ENCODE data around the gene CYP3A4. TPM values are rescaled to one million over a fixed set of nuclear protein-coding genes. Genes with fewer than 3 reads are reported as not detected.
"Not testable (repeated sequence)": the region's sequence is repeated elsewhere in the genome, so short reads cannot be mapped to it uniquely, and the experiment has no call there.

CYP3A4 gene
- total and polyA plus RNA-seq, 2 donors = 0.79 TPM; not detected in 1

- no peak for DNase-seq (ENCODE audit: extremely low spot score)
- 58% methylated on average over 3 of the region's 3 CpGs for WGBS
- H3K4me3 ChIP-seq (ENCODE audit: low read depth, low read length) = no peak overlapping the region
Measured at GRCh38 chr7:99786726-99787335, 2.8 kb upstream of the CYP3A4 start.

GRCh38 chr7:99785654-99786053 lies 1.7 kb upstream of the CYP3A4 start:
- H3K4me1 ChIP-seq (ENCODE audit: insufficient read depth); H3K4me3 ChIP-seq (ENCODE audit: low read depth, low read length); H3K36me3 ChIP-seq (ENCODE audit: insufficient read depth); H3K27ac ChIP-seq (ENCODE audit: low read depth); DNase-seq (ENCODE audit: extremely low spot score): not testable (repeated sequence)
- WGBS = 74% methylated on average over 3 of the region's 3 CpGs

More at GRCh38 chr7:99786726-99787335, 2.8 kb upstream of the CYP3A4 start:
- no peaks in the 10 kb centered on the region for H3K36me3 ChIP-seq (ENCODE audit: insufficient read depth)
- no peaks in the 10 kb centered on the region for H3K4me1 ChIP-seq (ENCODE audit: insufficient read depth)
- no peak overlapping the region for H3K27ac ChIP-seq (ENCODE audit: low read depth)

- DNase-seq (ENCODE audit: extremely low spot score) = no peak
- no peak overlapping the region for H3K4me3 ChIP-seq (ENCODE audit: low read depth, low read length)
- 67% methylated on average over 5 of the region's 5 CpGs for WGBS
- H3K36me3 ChIP-seq (ENCODE audit: insufficient read depth) = no peaks in the 10 kb centered on the region
- H3K4me1 ChIP-seq (ENCODE audit: insufficient read depth) = no peaks in the 10 kb centered on the region
- no peak overlapping the region for H3K27ac ChIP-seq (ENCODE audit: low read depth)
Measured at GRCh38 chr7:99782012-99782953, 1.7 kb downstream of the CYP3A4 start.

GRCh38 chr7:99780588-99780987 lies 3.4 kb downstream of the CYP3A4 start:
- 80% methylated on average over 1 of the region's 1 CpG for WGBS
- H3K4me3 ChIP-seq (ENCODE audit: low read depth, low read length) = no peak overlapping the region
- no peak for DNase-seq (ENCODE audit: extremely low spot score)

GRCh38 chr7:99779949-99780348 lies 4.0 kb downstream of the CYP3A4 start:
- Histone ChIP-seq H3K4me3 (ENCODE audit: low read depth, low read length) (no peak overlapping the region), H3K4me1 (ENCODE audit: insufficient read depth) (no peaks in the 10 kb centered on the region), H3K36me3 (ENCODE audit: insufficient read depth) (no peaks in the 10 kb centered on the region), H3K27ac (ENCODE audit: low read depth) (no peak overlapping the region)
- WGBS = 80% methylated on average over 3 of the region's 3 CpGs
- no peak for DNase-seq (ENCODE audit: extremely low spot score)

More at GRCh38 chr7:99780588-99780987, 3.4 kb downstream of the CYP3A4 start:
- Histone ChIP-seq H3K27ac (ENCODE audit: low read depth) (no peak overlapping the region), H3K4me1 (ENCODE audit: insufficient read depth) (no peaks in the 10 kb centered on the region), H3K36me3 (ENCODE audit: insufficient read depth) (no peaks in the 10 kb centered on the region)

GRCh38 chr7:99778880-99779279 lies 5.1 kb downstream of the CYP3A4 start:
- WGBS = 81% methylated on average over 5 of the region's 5 CpGs
- Histone ChIP-seq H3K27ac (ENCODE audit: low read depth) (no peak overlapping the region), H3K36me3 (ENCODE audit: insufficient read depth) (no peaks in the 10 kb centered on the region), H3K4me3 (ENCODE audit: low read depth, low read length) (no peak overlapping the region), H3K4me1 (ENCODE audit: insufficient read depth) (no peaks in the 10 kb centered on the region)
- no peak for DNase-seq (ENCODE audit: extremely low spot score)

- not testable (repeated sequence) for DNase-seq (ENCODE audit: extremely low spot score); H3K4me3 ChIP-seq (ENCODE audit: low read depth, low read length); H3K36me3 ChIP-seq (ENCODE audit: insufficient read depth); H3K4me1 ChIP-seq (ENCODE audit: insufficient read depth); H3K27ac ChIP-seq (ENCODE audit: low read depth)
- WGBS = 70% methylated on average over 1 of the region's 1 CpG
Measured at GRCh38 chr7:99773395-99773794, 10.6 kb downstream of the CYP3A4 start.

GRCh38 chr7:99772565-99772964 lies 11.4 kb downstream of the CYP3A4 start:
- H3K4me1 ChIP-seq (ENCODE audit: insufficient read depth) = no peaks in the 10 kb centered on the region
- DNase-seq (ENCODE audit: extremely low spot score) = no peak
- H3K27ac ChIP-seq (ENCODE audit: low read depth) = no peak overlapping the region
- H3K36me3 ChIP-seq (ENCODE audit: insufficient read depth) = no peaks in the 10 kb centered on the region
- 80% methylated on average over 1 of the region's 1 CpG for WGBS
- no peak overlapping the region for H3K4me3 ChIP-seq (ENCODE audit: low read depth, low read length)

GRCh38 chr7:99769494-99769893 lies 14.5 kb downstream of the CYP3A4 start:
- not testable (repeated sequence) for H3K36me3 ChIP-seq (ENCODE audit: insufficient read depth); H3K4me3 ChIP-seq (ENCODE audit: low read depth, low read length); H3K27ac ChIP-seq (ENCODE audit: low read depth); H3K4me1 ChIP-seq (ENCODE audit: insufficient read depth); DNase-seq (ENCODE audit: extremely low spot score)
- WGBS = 90% methylated on average over 3 of the region's 3 CpGs

GRCh38 chr7:99768471-99768870 lies 15.5 kb downstream of the CYP3A4 start:
- H3K27ac ChIP-seq (ENCODE audit: low read depth) = no peak overlapping the region
- no peak overlapping the region for H3K4me3 ChIP-seq (ENCODE audit: low read depth, low read length)
- H3K4me1 ChIP-seq (ENCODE audit: insufficient read depth) = no peaks in the 10 kb centered on the region
- DNase-seq (ENCODE audit: extremely low spot score) = no peak
- WGBS = 88% methylated on average over 2 of the region's 2 CpGs
- H3K36me3 ChIP-seq (ENCODE audit: insufficient read depth) = no peaks in the 10 kb centered on the region

GRCh38 chr7:99767662-99768061 lies 16.3 kb downstream of the CYP3A4 start:
- WGBS = 45% methylated on average over 1 of the region's 1 CpG
- no peak overlapping the region for H3K27ac ChIP-seq (ENCODE audit: low read depth)
- H3K4me1 ChIP-seq (ENCODE audit: insufficient read depth) = no peaks in the 10 kb centered on the region
- H3K36me3 ChIP-seq (ENCODE audit: insufficient read depth) = no peaks in the 10 kb centered on the region
- no peak overlapping the region for H3K4me3 ChIP-seq (ENCODE audit: low read depth, low read length)
- no peak for DNase-seq (ENCODE audit: extremely low spot score)

- no peak for DNase-seq (ENCODE audit: extremely low spot score)
- H3K27ac ChIP-seq (ENCODE audit: low read depth) = no peak overlapping the region
- WGBS = 65% methylated on average over 3 of the region's 3 CpGs
- H3K4me1 ChIP-seq (ENCODE audit: insufficient read depth) = no peaks in the 10 kb centered on the region
- H3K4me3 ChIP-seq (ENCODE audit: low read depth, low read length) = no peak overlapping the region
- no peaks in the 10 kb centered on the region for H3K36me3 ChIP-seq (ENCODE audit: insufficient read depth)
Measured at GRCh38 chr7:99766484-99767099, 17.4 kb downstream of the CYP3A4 start.

- Histone ChIP-seq H3K36me3 (ENCODE audit: insufficient read depth) (no peaks in the 10 kb centered on the region), H3K4me3 (ENCODE audit: low read depth, low read length) (no peak overlapping the region), H3K27ac (ENCODE audit: low read depth) (no peak overlapping the region), H3K4me1 (ENCODE audit: insufficient read depth) (no peaks in the 10 kb centered on the region)
- DNase-seq (ENCODE audit: extremely low spot score) = no peak
- WGBS = 80% methylated on average over 3 of the region's 3 CpGs
Measured at GRCh38 chr7:99764478-99764877, 19.5 kb downstream of the CYP3A4 start.

Data from urinary bladder (tissue), 4 donors.